PC-3 (cell line): ENCODE data around the gene KCNJ3. TPM values are rescaled to one million over a fixed set of nuclear protein-coding genes. Genes with fewer than 3 reads are reported as not detected.

Experiments
- ATAC-seq: fragments of 200-7000 bp; cut with Tn5 transposase; 2 replicates; pipeline ENCODE4 v1.9.1; 2020; ENCODE audit warnings: mild to moderate bottlenecking, moderate library complexity
- BruUV-seq: library from RNA; stranded (reverse); fragments of 400-500 nt; replicated peaks from 2 replicates; lab custom pipeline; 2021; lab: Mats Ljungman, UMichigan
- CTCF ChIA-PET: fragments of 300-600 bp; sonication (Branson Sonifier 250); formaldehyde crosslinking; loops from one replicate; lab custom pipeline; 2022; ENCODE audit warnings: antibody characterized with exemption; lab: Charles Lee
- POLR2A ChIA-PET: fragments of 300-600 bp; sonication (Branson Sonifier 250); formaldehyde crosslinking; loops from one replicate; lab custom pipeline; 2022; ENCODE audit warnings: antibody characterized with exemption; ENCODE audit not compliant: unreplicated experiment; lab: Charles Lee
- DNase-seq: peaks from one replicate; pipeline ENCODE4 v3.0.0-alpha.2; 2015
- H2AFZ ChIP-seq: fragments of 300-600 bp; sonication (generic); 2 replicates; pipeline ENCODE4 v1.6.0; 2016; ENCODE audit warnings: antibody characterized with exemption, low read length
- H3F3A ChIP-seq: fragments of 300-600 bp; sonication (generic); one replicate; pipeline ENCODE4 v1.6.0; 2017; ENCODE audit warnings: antibody characterized with exemption, low read length, control low read depth, mild to moderate bottlenecking; ENCODE audit not compliant: unreplicated experiment
- H3K27ac ChIP-seq: fragments of 300-600 bp; sonication (generic); 2 replicates; pipeline ENCODE4 v1.5.1; 2016; ENCODE audit warnings: mild to moderate bottlenecking, low read length
- H3K27me3 ChIP-seq: fragments of 300-600 bp; sonication (generic); 2 replicates; pipeline ENCODE4 v1.6.1; 2016; ENCODE audit warnings: low read length, mixed read lengths
- H3K36me3 ChIP-seq: fragments of 300-600 bp; sonication (generic); 2 replicates; pipeline ENCODE4 v1.6.1; 2016; ENCODE audit warnings: low read depth, mixed run types, low read length, mixed read lengths
- H3K4me1 ChIP-seq: fragments of 300-600 bp; sonication (generic); 2 replicates; pipeline ENCODE4 v1.5.1; 2016; ENCODE audit warnings: low read length; ENCODE audit not compliant: insufficient read depth
- H3K4me2 ChIP-seq: fragments of 300-600 bp; sonication (generic); 2 replicates; pipeline ENCODE4 v1.6.0; 2016; ENCODE audit warnings: low read length
- H3K4me3 ChIP-seq: fragments of 300-600 bp; sonication (generic); 2 replicates; pipeline ENCODE4 v1.5.1; 2016; ENCODE audit warnings: mild to moderate bottlenecking, low read length, mixed read lengths
- H3K79me2 ChIP-seq: fragments of 300-600 bp; sonication (generic); 2 replicates; pipeline ENCODE4 v1.6.1; 2017; ENCODE audit warnings: low read length, mixed read lengths
- H3K9ac ChIP-seq: fragments of 300-600 bp; sonication (generic); 2 replicates; pipeline ENCODE4 v1.6.0; 2016; ENCODE audit warnings: mild to moderate bottlenecking, low read length
- H3K9me2 ChIP-seq: fragments of 300-600 bp; sonication (generic); replicated peaks from 2 replicates; pipeline ENCODE4 v1.6.1; 2016; ENCODE audit warnings: mixed run types, low read length, mixed read lengths
- H3K9me3 ChIP-seq: fragments of 300-600 bp; sonication (generic); 2 replicates; pipeline ENCODE4 v1.6.1; 2016; ENCODE audit warnings: low read length, mixed read lengths
- H4K20me1 ChIP-seq: fragments of 300-600 bp; sonication (generic); 2 replicates; pipeline ENCODE4 v1.6.1; 2016; ENCODE audit warnings: low read length, mixed read lengths
- EZH2 ChIP-seq: fragments of 300-600 bp; sonication (generic); IDR thresholded peaks from one replicate; pipeline ENCODE4 v1.6.1; 2017; ENCODE audit warnings: antibody characterized with exemption, mild to moderate bottlenecking, low read length; ENCODE audit not compliant: unreplicated experiment
- EZH2phosphoT487 ChIP-seq: fragments of 300-600 bp; sonication (generic); IDR thresholded peaks from 2 replicates; pipeline ENCODE4 v1.6.1; 2018; ENCODE audit warnings: mild to moderate bottlenecking, antibody characterized with exemption, low read length, borderline replicate concordance
- intact Hi-C: fragments of 100-400 bp; cut with micrococcal nuclease; formaldehyde crosslinking; loops from 2 replicates; pipeline ENCODE4 v1.9.0; 2023
- total RNA-seq: library from RNA; depleted of rRNA; stranded (reverse); fragments of >200 nt; gene quantifications from 2 replicates; pipeline ENCODE4 v1.2.3, GENCODE V29; 2014
- TF ChIP-seq, protein P1 (sequence below): fragments of 300-600 bp; sonication (generic); conservative IDR thresholded peaks from 2 replicates; pipeline ENCODE4 v1.5.1; 2017; ENCODE audit warnings: antibody characterized with exemption, low read depth, mild to moderate bottlenecking, low read length

The KCNJ3 gene
- total RNA-seq, 1 experiment from 2014 or later, result not detected

DNA sequence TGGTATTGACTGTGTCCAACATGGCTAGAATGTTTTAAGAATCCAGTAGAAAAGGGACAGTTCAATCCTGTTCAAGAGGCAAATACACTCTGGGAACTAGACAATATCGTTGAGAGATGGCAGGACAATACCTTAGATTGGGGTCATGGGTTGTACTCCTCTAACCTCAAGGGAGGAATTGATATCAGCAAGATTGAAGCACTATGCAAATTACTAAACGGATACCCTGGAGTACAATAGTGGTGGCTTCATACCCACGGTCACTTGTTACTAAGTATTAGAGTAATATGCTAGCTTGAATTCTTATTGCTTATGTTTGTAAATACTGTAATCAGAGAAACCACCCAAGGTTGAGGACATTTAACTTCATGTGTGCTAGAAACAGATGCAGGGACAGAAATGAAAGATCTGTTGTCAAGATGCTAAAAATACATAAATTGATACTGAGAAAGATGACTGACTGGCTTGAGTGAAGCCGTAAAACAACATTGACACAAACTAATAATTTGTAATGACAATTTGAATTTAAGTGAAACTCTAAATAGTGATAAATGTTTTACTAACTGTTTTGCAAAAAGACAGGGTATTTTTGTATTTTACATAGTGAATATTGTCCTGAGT, 73.3 kb downstream of the KCNJ3 start:
- H3K27ac ChIP-seq, result no peak overlapping the region
- DNase-seq (no peak), ATAC-seq (no peak)
- H3K9me2 ChIP-seq, result no peaks in the 10 kb centered on the region
- H3F3A ChIP-seq, result no peaks in the 10 kb centered on the region
- no peak overlapping the region for H2AFZ ChIP-seq
- H3K9me3 ChIP-seq, result no peaks in the 10 kb centered on the region
- no peak overlapping the region for H3K4me3 ChIP-seq
- H3K36me3 ChIP-seq, result no peaks in the 10 kb centered on the region
- no peak overlapping the region for H3K9ac ChIP-seq
- ChIA-PET CTCF (no interaction called here), POLR2A (no interaction called here)
- intact Hi-C loops, result loop anchor here (10.0 kb wide), 1 partner anchor 57 kb away; no protein-coding TSS in a partner anchor
- H3K27me3 ChIP-seq, result no peaks in the 10 kb centered on the region
- H3K79me2 ChIP-seq, result no peaks in the 10 kb centered on the region
- TF ChIP-seq EZH2 (no peak), EZH2phosphoT487 (no peak)
- TF ChIP-seq, protein P1, sequence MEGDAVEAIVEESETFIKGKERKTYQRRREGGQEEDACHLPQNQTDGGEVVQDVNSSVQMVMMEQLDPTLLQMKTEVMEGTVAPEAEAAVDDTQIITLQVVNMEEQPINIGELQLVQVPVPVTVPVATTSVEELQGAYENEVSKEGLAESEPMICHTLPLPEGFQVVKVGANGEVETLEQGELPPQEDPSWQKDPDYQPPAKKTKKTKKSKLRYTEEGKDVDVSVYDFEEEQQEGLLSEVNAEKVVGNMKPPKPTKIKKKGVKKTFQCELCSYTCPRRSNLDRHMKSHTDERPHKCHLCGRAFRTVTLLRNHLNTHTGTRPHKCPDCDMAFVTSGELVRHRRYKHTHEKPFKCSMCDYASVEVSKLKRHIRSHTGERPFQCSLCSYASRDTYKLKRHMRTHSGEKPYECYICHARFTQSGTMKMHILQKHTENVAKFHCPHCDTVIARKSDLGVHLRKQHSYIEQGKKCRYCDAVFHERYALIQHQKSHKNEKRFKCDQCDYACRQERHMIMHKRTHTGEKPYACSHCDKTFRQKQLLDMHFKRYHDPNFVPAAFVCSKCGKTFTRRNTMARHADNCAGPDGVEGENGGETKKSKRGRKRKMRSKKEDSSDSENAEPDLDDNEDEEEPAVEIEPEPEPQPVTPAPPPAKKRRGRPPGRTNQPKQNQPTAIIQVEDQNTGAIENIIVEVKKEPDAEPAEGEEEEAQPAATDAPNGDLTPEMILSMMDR, result no peak
- no TSS peak for BruUV-seq
- H3K4me1 ChIP-seq, result no peaks in the 10 kb centered on the region
- H4K20me1 ChIP-seq, result no peaks in the 10 kb centered on the region
- H3K4me2 ChIP-seq, result no peak overlapping the region

- CTCF ChIA-PET, result no interaction called here
- POLR2A ChIA-PET, result no interaction called here
These were observed 78.3 kb downstream of the KCNJ3 start for GRCh38 chr2:154776825-154777224.

DNA sequence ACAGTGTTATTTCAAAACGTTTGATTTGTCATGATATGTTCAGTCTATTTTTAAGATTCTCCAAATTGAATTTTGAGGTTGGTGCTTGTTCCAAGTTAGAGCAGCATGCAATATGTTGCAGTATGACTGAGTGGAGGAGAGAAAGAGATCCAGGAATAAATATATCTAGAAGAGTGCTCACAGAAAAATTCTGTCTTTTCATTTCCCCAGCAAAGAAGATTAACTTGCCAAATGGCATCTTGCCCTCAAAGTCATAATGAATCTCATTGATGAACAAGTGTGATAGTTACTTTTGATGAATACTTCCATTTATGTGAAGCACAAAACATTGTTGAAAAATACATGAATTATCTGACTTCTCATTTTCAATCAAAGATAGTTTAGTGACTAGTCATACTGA, 95.9 kb downstream of the KCNJ3 start:
- Histone ChIP-seq H3K27me3 (no peaks in the 10 kb centered on the region), H3K9me3 (no peaks in the 10 kb centered on the region), H4K20me1 (no peaks in the 10 kb centered on the region), H3K27ac (no peak overlapping the region), H3K4me1 (no peaks in the 10 kb centered on the region), H3K4me3 (no peak overlapping the region), H3K36me3 (no peaks in the 10 kb centered on the region), H3K9ac (no peak overlapping the region), H3K79me2 (no peaks in the 10 kb centered on the region), H3F3A (no peaks in the 10 kb centered on the region), H2AFZ (no peak overlapping the region), H3K9me2 (no peaks in the 10 kb centered on the region), H3K4me2 (no peak overlapping the region)
- no TSS peak for BruUV-seq
- ATAC-seq (no peak), DNase-seq (no peak)
- TF ChIP-seq EZH2phosphoT487 (no peak), EZH2 (no peak)
- TF ChIP-seq, protein P1, result no peak
- intact Hi-C loops, result no loop called here
- CTCF ChIA-PET, result no interaction called here
- POLR2A ChIA-PET, result no interaction called here

More at GRCh38 chr2:154776825-154777224, 78.3 kb downstream of the KCNJ3 start:
- TF ChIP-seq EZH2, result no peak
- TF ChIP-seq EZH2phosphoT487, result no peak
- TF ChIP-seq, protein P1, result no peak
- no peaks in the 10 kb centered on the region for H3K36me3 ChIP-seq
- no peak overlapping the region for H3K9ac ChIP-seq
- H4K20me1 ChIP-seq, result no peaks in the 10 kb centered on the region
- H3F3A ChIP-seq, result no peaks in the 10 kb centered on the region
- H3K9me2 ChIP-seq, result no peaks in the 10 kb centered on the region
- H3K27ac ChIP-seq, result no peak overlapping the region
- H3K79me2 ChIP-seq, result no peaks in the 10 kb centered on the region
- DNase-seq (no peak), ATAC-seq (no peak)
- H2AFZ ChIP-seq, result no peak overlapping the region
- intact Hi-C loops, result loop anchor here (10.0 kb wide), 1 partner anchor 62 kb away; no protein-coding TSS in a partner anchor
- no peak overlapping the region for H3K4me3 ChIP-seq
- no TSS peak for BruUV-seq
- no peaks in the 10 kb centered on the region for H3K27me3 ChIP-seq
- no peaks in the 10 kb centered on the region for H3K4me1 ChIP-seq
- H3K9me3 ChIP-seq, result no peaks in the 10 kb centered on the region
- no peak overlapping the region for H3K4me2 ChIP-seq
